WI38 (cell line): ENCODE measurements around the gene PTMS.

Experiments
- H3K4me3 ChIP-seq: 2 replicates; pipeline ENCODE4 v1.5.1; 2011; ENCODE audit warnings: low read depth, mild to moderate bottlenecking, control low read depth, low read length
- TF ChIP-seq, protein P1 (sequence below): IDR thresholded peaks from 2 replicates; pipeline ENCODE4 v1.5.1; 2012; ENCODE audit warnings: low read depth, mild to moderate bottlenecking, control low read depth, low read length

The PTMS gene, protein sequence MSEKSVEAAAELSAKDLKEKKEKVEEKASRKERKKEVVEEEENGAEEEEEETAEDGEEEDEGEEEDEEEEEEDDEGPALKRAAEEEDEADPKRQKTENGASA

DNA sequence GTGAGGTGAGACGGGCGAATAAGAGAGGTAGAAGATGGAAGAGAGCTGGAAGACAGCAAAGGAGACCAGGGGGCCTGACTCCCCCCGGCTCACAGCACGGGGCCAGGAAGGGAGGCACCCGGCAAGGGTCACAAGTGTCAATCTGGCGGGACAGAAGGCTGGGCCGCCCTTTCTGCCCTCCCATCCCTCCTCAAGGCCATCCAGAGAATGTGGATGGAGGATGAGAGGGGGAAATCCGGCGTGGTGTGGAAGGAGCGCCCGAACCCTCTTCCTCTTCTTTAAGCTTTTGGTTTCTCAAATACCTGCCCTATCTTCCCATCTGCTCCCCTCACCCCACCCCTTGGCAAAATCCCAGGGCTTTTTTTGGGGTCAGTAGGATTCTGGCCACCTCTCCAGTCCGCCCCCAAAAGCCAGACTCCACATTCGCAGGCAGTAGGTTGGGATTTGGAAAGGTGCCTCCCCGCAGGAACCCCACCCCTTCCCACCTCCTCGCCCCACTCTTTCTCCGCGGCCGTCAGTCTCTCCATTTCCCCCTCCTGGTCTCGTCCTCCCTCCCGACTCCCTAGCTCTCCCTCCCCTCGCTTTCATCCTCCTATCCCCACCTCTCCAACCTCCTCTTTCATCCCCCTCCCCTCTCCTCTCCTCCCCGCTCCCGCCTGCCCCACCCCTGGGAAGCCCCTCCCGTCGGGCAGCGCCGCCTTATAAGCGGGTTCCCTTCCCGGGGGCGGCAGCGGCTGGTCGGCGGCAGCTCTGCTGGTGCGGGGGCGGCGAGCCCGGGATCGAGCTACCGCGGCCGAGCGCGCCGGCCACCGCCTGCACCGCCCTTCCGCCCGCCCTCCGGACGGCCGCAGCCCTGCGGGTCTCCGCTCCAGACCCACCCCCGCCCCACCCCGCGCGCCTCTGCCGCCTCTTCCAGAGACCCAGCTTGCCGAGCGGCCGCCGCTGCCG, at the start of gene PTMS:
TSS of gene PTMS (plus strand) at position 730 of the 948 bp plus-strand sequence. CDS start 343 bp downstream, outside the sequence.
- TF ChIP-seq, protein P1, sequence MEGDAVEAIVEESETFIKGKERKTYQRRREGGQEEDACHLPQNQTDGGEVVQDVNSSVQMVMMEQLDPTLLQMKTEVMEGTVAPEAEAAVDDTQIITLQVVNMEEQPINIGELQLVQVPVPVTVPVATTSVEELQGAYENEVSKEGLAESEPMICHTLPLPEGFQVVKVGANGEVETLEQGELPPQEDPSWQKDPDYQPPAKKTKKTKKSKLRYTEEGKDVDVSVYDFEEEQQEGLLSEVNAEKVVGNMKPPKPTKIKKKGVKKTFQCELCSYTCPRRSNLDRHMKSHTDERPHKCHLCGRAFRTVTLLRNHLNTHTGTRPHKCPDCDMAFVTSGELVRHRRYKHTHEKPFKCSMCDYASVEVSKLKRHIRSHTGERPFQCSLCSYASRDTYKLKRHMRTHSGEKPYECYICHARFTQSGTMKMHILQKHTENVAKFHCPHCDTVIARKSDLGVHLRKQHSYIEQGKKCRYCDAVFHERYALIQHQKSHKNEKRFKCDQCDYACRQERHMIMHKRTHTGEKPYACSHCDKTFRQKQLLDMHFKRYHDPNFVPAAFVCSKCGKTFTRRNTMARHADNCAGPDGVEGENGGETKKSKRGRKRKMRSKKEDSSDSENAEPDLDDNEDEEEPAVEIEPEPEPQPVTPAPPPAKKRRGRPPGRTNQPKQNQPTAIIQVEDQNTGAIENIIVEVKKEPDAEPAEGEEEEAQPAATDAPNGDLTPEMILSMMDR: no peak
- H3K4me3 ChIP-seq: peak within 1 kb of the TSS; percentile 94

DNA sequence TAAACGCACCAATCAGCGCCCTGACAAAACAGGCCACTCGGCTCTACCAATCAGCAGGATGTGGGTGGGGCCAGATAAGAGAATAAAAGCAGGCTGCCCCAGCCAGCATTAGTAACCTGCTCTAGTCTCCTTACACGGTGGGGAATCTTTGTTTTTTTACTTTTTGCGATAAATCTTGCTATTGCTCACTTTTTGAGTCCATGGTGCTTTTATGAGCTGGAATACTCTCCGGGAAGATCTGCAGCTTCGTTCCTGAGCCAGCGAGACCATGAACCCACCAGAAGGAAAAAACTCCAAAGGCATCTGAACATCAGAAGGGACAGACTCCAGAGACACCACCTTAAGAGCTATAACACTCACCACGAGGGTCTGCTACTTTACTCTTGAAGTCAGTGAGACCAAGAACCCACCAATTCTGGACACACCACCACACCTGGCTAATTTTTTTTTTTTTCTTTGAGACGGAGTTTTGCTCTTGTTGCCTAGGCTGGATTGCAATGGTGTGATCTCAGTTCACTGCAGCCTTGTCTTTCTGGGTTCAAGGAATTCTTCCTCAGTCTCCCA, 49.2 kb upstream of the PTMS start:
- H3K4me3 ChIP-seq: no peak overlapping the region
- TF ChIP-seq, protein P1: no peak

DNA sequence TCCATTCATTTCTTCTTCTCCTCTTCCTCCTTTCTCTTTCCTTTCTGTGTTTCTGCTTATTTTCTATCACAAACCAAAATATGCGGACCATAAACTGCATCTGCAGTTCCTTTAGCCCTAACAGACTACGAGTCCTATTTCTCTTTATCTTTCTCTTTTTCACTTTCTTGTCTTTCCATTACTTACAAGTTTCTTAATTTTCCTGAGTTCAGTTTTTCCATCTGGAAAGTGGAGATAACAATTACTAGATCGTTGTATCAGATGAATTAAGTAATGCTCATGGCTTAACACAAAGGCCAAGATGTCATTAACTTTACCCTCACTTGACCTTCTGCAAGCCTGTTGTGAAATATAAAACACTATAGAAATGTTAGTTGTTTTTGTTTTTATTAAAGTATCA, 43.3 kb upstream of the PTMS start:
- TF ChIP-seq, protein P1: no peak
- no peak overlapping the region for H3K4me3 ChIP-seq

DNA sequence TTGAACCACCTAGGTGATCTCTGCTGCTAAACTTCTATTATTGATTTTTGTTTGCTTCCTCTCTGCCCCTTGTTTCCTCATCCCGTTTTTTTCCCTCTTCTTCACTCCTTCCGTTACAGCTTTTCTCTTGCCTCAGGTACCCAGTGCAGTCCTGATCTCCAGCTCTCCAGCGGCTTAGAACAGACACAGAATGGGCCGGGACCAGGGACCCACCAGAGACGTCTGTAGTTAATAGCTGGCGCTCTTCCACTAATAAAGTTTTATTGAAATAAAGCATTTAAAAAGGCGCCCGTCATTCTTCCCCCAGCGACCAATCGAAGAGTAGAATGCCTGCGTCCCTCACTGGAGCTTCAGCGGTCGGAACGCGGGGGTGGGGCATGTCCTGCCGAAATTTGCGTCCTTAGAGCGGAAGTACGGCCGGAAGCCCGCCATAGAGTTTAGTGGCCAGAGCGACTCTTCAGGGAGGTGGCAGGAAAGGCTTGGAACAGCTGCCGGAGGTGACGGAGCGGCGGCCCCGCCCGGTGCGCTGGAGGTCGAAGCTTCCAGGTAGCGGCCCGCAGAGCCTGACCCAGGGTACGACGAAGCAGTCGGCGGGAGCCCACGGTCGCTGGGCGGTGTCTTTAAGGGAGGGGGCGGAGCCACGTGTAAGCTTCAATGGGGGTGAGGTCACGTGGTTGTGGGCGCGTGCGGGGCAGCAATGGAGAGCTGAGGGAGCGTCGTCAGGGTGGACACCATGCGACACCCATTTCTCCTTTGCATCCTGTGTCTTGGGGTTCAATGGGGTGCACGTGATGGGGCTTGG, 42.4 kb upstream of the PTMS start, which contains the start of gene COPS7A:
TSS of gene COPS7A (plus strand) at position 440 of the 802 bp plus-strand sequence. CDS start 611 bp downstream, outside the sequence.
- H3K4me3 ChIP-seq: peak within 1 kb of the TSS; percentile 71
- TF ChIP-seq, protein P1: no peak

DNA sequence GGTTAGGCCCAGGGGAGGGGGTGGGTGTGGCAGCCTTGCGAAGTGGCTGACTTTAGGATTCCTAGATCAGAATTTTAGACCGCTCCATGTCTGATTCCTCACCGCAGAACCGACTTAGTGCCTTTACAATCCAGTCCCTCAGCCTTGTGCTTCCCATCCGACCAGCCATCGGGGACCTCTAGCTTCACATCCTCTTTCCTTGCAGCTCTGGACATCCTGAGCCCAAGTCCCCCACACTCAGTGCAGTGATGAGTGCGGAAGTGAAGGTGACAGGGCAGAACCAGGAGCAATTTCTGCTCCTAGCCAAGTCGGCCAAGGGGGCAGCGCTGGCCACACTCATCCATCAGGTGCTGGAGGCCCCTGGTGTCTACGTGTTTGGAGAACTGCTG, 41.8 kb upstream of the PTMS start:
- TF ChIP-seq, protein P1: no peak
- peak overlapping the region; percentile 71 for H3K4me3 ChIP-seq

DNA sequence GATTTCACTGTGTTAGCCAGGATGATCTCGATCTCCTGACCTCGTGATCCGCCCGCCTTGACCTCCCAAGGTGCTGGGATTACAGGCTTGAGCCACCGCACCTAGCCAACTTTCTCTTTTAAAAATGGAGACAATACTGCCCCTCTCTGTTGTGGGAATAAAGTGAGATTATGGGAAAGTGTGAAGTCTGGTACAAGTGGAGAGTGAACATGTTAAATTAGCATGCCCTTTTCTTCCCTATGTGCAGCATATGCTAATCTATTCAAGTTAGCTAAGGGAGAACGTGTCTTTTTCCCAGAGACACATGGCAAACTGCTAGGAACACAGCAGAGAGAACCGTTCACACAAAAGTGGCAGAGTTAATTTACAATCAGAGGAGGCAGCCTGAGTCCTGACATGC, 40.8 kb upstream of the PTMS start:
- TF ChIP-seq, protein P1: no peak
- H3K4me3 ChIP-seq: no peak overlapping the region
